ENCODE data around the gene ZNF75A. TPM values are rescaled to one million over a fixed set of nuclear protein-coding genes. Genes with fewer than 3 reads are reported as not detected.

ZNF75A gene
- total and polyA plus RNA-seq, 2 experiments from 2014 or later, result 29.6 to 36.9 TPM

DNA sequence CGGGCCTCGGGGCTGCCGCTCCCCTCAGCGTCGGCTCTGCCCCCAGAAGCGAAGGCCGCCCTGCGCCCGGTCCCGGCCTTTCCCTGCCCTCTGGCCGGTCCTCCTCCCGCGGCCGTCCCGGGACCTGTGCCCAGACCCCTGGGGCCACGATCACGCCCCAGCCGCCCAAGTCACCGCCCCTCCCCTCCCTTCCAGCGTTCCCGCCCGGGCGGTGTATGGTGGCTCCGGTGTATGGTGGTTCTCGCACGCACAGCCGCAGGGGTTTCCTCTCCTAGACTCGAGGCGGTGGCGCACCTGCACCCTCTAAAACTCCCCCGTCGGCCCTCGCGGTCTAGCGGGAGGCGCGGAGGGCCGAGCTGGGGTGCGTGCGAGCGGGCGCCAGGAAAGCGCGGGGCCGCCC, 10.1 kb upstream of the ZNF75A start:
- Mint-ChIP-seq H3K9me3 (peaks cover 75% of the 10 kb centered on the region), H3K4me1 (no peaks in the 10 kb centered on the region; the same call in 2 of the 3 replicates), H3K4me3 (no peak overlapping the region), H3K27me3 (ENCODE audit: insufficient read depth, low read depth, poor library complexity) (peaks cover 12% of the 10 kb centered on the region), H3K36me3 (ENCODE audit: low read depth) (peaks cover 83% of the 10 kb centered on the region), H3K27ac (no peak overlapping the region)
- peak; percentile 30 for DNase-seq (ENCODE audit: low spot score)
- no peaks in the 10 kb centered on the region for H3K4me1 ChIP-seq (ENCODE audit: insufficient read depth)
- no peaks in the 10 kb centered on the region; the same call in 1 of the 2 replicates for H3F3A ChIP-seq (replicated peaks; ENCODE audit: low read depth)
- peaks cover 29% of the 10 kb centered on the region for H3K79me2 ChIP-seq (replicated peaks; ENCODE audit: insufficient read depth)
- H3K36me3 ChIP-seq (ENCODE audit: insufficient read depth), result peaks cover 15% of the 10 kb centered on the region
- H3K4me2 ChIP-seq, result peak overlapping the region; percentile 32; the same call in 1 of the 2 replicates
- peak; percentile 80 for ATAC-seq
- TF ChIP-seq NANOG (IDR thresholded peaks at IDR 0.05; ENCODE audit: borderline replicate concordance) (no peak), ZNF331 (CRISPR knock-in tag; IDR thresholded peaks at IDR 0.05; ENCODE audit: low read depth) (no peak), JUNB (IDR thresholded peaks at IDR 0.05; ENCODE audit: unreplicated experiment) (no peak), EZH2 (IDR thresholded peaks at IDR 0.05; ENCODE audit: low read depth, unreplicated experiment) (no peak), CTCF (conservative IDR thresholded peaks at IDR 0.05; ENCODE audit: low read depth in 2 of 2) (no peak), CREB1 (CRISPR knock-in tag; IDR thresholded peaks at IDR 0.05; ENCODE audit: low read depth) (no peak), POLR2AphosphoS5 (IDR thresholded peaks at IDR 0.05; ENCODE audit: low read depth) (no peak), ZNF114 (CRISPR knock-in tag; IDR thresholded peaks at IDR 0.05) (no peak), EZH2phosphoT487 (IDR thresholded peaks at IDR 0.05; ENCODE audit: unreplicated experiment) (no peak), ETS1 (IDR thresholded peaks at IDR 0.05) (no peak), REST (IDR thresholded peaks at IDR 0.05; ENCODE audit: unreplicated experiment) (no peak), STAT1 (IDR thresholded peaks at IDR 0.05; ENCODE audit: unreplicated experiment) (no peak)
- TF ChIP-seq, protein P1, sequence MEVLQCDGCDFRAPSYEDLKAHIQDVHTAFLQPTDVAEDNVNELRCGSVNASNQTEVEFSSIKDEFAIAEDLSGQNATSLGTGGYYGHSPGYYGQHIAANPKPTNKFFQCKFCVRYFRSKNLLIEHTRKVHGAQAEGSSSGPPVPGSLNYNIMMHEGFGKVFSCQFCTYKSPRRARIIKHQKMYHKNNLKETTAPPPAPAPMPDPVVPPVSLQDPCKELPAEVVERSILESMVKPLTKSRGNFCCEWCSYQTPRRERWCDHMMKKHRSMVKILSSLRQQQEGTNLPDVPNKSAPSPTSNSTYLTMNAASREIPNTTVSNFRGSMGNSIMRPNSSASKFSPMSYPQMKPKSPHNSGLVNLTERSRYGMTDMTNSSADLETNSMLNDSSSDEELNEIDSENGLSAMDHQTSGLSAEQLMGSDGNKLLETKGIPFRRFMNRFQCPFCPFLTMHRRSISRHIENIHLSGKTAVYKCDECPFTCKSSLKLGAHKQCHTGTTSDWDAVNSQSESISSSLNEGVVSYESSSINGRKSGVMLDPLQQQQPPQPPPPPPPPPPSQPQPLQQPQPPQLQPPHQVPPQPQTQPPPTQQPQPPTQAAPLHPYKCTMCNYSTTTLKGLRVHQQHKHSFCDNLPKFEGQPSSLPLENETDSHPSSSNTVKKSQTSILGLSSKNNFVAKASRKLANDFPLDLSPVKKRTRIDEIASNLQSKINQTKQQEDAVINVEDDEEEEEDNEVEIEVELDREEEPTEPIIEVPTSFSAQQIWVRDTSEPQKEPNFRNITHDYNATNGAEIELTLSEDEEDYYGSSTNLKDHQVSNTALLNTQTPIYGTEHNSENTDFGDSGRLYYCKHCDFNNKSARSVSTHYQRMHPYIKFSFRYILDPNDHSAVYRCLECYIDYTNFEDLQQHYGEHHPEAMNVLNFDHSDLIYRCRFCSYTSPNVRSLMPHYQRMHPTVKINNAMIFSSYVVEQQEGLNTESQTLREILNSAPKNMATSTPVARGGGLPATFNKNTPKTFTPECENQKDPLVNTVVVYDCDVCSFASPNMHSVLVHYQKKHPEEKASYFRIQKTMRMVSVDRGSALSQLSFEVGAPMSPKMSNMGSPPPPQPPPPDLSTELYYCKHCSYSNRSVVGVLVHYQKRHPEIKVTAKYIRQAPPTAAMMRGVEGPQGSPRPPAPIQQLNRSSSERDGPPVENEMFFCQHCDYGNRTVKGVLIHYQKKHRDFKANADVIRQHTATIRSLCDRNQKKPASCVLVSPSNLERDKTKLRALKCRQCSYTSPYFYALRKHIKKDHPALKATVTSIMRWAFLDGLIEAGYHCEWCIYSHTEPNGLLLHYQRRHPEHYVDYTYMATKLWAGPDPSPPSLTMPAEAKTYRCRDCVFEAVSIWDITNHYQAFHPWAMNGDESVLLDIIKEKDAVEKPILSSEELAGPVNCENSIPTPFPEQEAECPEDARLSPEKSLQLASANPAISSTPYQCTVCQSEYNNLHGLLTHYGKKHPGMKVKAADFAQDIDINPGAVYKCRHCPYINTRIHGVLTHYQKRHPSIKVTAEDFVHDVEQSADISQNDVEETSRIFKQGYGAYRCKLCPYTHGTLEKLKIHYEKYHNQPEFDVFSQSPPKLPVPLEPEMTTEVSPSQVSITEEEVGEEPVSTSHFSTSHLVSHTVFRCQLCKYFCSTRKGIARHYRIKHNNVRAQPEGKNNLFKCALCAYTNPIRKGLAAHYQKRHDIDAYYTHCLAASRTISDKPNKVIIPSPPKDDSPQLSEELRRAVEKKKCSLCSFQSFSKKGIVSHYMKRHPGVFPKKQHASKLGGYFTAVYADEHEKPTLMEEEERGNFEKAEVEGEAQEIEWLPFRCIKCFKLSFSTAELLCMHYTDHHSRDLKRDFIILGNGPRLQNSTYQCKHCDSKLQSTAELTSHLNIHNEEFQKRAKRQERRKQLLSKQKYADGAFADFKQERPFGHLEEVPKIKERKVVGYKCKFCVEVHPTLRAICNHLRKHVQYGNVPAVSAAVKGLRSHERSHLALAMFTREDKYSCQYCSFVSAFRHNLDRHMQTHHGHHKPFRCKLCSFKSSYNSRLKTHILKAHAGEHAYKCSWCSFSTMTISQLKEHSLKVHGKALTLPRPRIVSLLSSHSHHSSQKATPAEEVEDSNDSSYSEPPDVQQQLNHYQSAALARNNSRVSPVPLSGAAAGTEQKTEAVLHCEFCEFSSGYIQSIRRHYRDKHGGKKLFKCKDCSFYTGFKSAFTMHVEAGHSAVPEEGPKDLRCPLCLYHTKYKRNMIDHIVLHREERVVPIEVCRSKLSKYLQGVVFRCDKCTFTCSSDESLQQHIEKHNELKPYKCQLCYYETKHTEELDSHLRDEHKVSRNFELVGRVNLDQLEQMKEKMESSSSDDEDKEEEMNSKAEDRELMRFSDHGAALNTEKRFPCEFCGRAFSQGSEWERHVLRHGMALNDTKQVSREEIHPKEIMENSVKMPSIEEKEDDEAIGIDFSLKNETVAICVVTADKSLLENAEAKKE (CRISPR knock-in tag; IDR thresholded peaks at IDR 0.05), result no peak
- no peaks in the 10 kb centered on the region for H4K20me1 ChIP-seq (replicated peaks; ENCODE audit: insufficient read depth)
- H3K9me2 ChIP-seq (ENCODE audit: insufficient read depth), result 0 out of 2 replicates have a peak, but pooled peaks cover 6% of the 10 kb centered on the region
- H3K27ac ChIP-seq (ENCODE audit: low read depth), result no peak overlapping the region
- H3K4me3 ChIP-seq, result peak overlapping the region; percentile 17; the same call in 1 of the 2 replicates
- no peaks in the 10 kb centered on the region for H3K27me3 ChIP-seq (ENCODE audit: insufficient read depth)
- no peak overlapping the region for H2AFZ ChIP-seq
